GM12878 (cell line): ENCODE measurements around the gene DIDO1. TPM values are rescaled to one million over a fixed set of nuclear protein-coding genes. Genes with fewer than 3 reads are reported as not detected.

Experiments used
- ATAC-seq: fragments of 200-7000 bp; cut with Tn5 transposase; 3 replicates; pipeline ENCODE4 v1.9.1; 2020; ENCODE audit warnings: mild to moderate bottlenecking, moderate library complexity
- BruUV-seq: library from RNA; stranded (reverse); fragments of 400-500 nt; replicated peaks from 2 replicates; lab custom pipeline; 2021; lab: Mats Ljungman, UMichigan
- CTCF ChIA-PET: fragments of 300-600 bp; sonication (Branson Sonifier 250); formaldehyde crosslinking; extraction: SDS; loops from one replicate; lab custom pipeline; 2021; ENCODE audit warnings: inconsistent platforms; lab: Yijun Ruan, JAX
- POLR2A ChIA-PET: fragments of 350-600 bp; formaldehyde crosslinking; extraction: SDS; loops from one replicate; lab custom pipeline; 2021; ENCODE audit warnings: inconsistent platforms; lab: Charles Lee
- RAD21 ChIA-PET: fragments of 300-600 bp; sonication (Branson Sonifier 250); formaldehyde crosslinking; loops from one replicate; lab custom pipeline; 2023; ENCODE audit warnings: antibody characterized with exemption; ENCODE audit not compliant: unreplicated experiment; lab: Charles Lee
- SMC1A ChIA-PET: fragments of 300-600 bp; sonication (Branson Sonifier 250); formaldehyde crosslinking; loops from one replicate; lab custom pipeline; 2023; ENCODE audit not compliant: unreplicated experiment, uncharacterized antibody; lab: Charles Lee
- DNase-seq: peaks from one replicate; pipeline ENCODE4 v3.0.0-alpha.2; 2011; ENCODE audit warnings: low read depth, low spot score
- FAIRE-seq: peaks from 3 replicates; lab custom pipeline; 2011; peaks lifted over from hg19 to GRCh38; lab: Jason Lieb, UNC
- H2AFZ ChIP-seq: 2 replicates; pipeline ENCODE4 v1.6.0; 2011; ENCODE audit warnings: low read depth, low read length, control low read depth; ENCODE audit not compliant: control insufficient read depth
- H3K27ac ChIP-seq: 2 replicates; pipeline ENCODE4 v1.5.1; 2011; ENCODE audit warnings: control low read depth; ENCODE audit not compliant: control insufficient read depth, insufficient read depth
- H3K27me3 ChIP-seq, 2 experiments: replicated peaks in 1 of 2; 2 replicates each; pipeline versions ENCODE4 v1.6.0 to v1.6.1; 2011; ENCODE audit warnings: low read length in 1 of 2; ENCODE audit not compliant: control insufficient read depth in 2 of 2, insufficient read depth in 2 of 2
- H3K36me3 ChIP-seq, 2 experiments: 2 replicates each; pipeline ENCODE4 v1.5.1; 2011; ENCODE audit warnings: low read length in 1 of 2; ENCODE audit not compliant: control insufficient read depth in 2 of 2, insufficient read depth in 2 of 2
- H3K4me1 ChIP-seq: 2 replicates; pipeline ENCODE4 v1.6.1; 2011; ENCODE audit warnings: mild to moderate bottlenecking, low read length, moderate library complexity, mixed read lengths; ENCODE audit not compliant: control insufficient read depth, insufficient read depth
- H3K4me2 ChIP-seq: 2 replicates; pipeline ENCODE4 v1.6.0; 2011; ENCODE audit warnings: control low read depth; ENCODE audit not compliant: control insufficient read depth, insufficient read depth
- H3K4me3 ChIP-seq: fragments of 200-600 bp; sonication (generic); 2 replicates; pipeline ENCODE4 v1.5.1; 2016
- H3K79me2 ChIP-seq: 2 replicates; pipeline ENCODE4 v1.6.0; 2011; ENCODE audit warnings: low read length; ENCODE audit not compliant: control insufficient read depth, insufficient read depth
- H3K9ac ChIP-seq: 2 replicates; pipeline ENCODE4 v1.8.0; 2011; ENCODE audit warnings: low read length, control low read depth, mixed read lengths; ENCODE audit not compliant: control insufficient read depth, insufficient read depth
- H3K9me3 ChIP-seq: replicated peaks from 3 replicates; pipeline ENCODE4 v1.5.1; 2011; ENCODE audit warnings: mild to moderate bottlenecking, low read length; ENCODE audit not compliant: control insufficient read depth, insufficient read depth
- H4K20me1 ChIP-seq: 2 replicates; pipeline ENCODE4 v1.6.0; 2011; ENCODE audit not compliant: control insufficient read depth, insufficient read depth
- BCL3 ChIP-seq: IDR thresholded peaks from 2 replicates; pipeline ENCODE4 v1.6.1; 2011; ENCODE audit warnings: borderline replicate concordance, low read depth, mild to moderate bottlenecking, moderate library complexity, low read length; ENCODE audit not compliant: insufficient read depth, poor library complexity, severe bottlenecking
- HDGF ChIP-seq: fragments of 450-650 bp; IDR thresholded peaks from 2 replicates; pipeline ENCODE4 v1.6.1; 2016; ENCODE audit warnings: antibody characterized with exemption
- POLR2A ChIP-seq: IDR thresholded peaks from 2 replicates; pipeline ENCODE4 v1.6.1; 2011; ENCODE audit warnings: low read depth, mild to moderate bottlenecking, low read length
- RUNX3 ChIP-seq: IDR thresholded peaks from 2 replicates; pipeline ENCODE4 v1.6.1; 2012; ENCODE audit warnings: low read length, inconsistent platforms
- TCF3 ChIP-seq: IDR thresholded peaks from 2 replicates; pipeline ENCODE4 v1.6.1; 2012; ENCODE audit warnings: low read depth, mild to moderate bottlenecking, low read length, borderline replicate concordance; ENCODE audit not compliant: insufficient read depth
- WGBS: methylation state at CpG from one replicate; pipeline ENCODE4 v1.1.6; 2016; ENCODE audit warnings: low lambda C conversion rate; ENCODE audit not compliant: insufficient replicate concordance, insufficient coverage; ENCODE audit errors: missing lambda C conversion rate; 5-methylcytosine and 5-hydroxymethylcytosine counted together
- in situ Hi-C: fragments of 300-500 bp; cut with MboI; formaldehyde crosslinking; loops from 9 replicates; pipeline ENCODE4 v1.14.3; 2018; ENCODE audit warnings: mixed read lengths
- intact Hi-C: fragments of 100-400 bp; cut with micrococcal nuclease; formaldehyde crosslinking; loops from one replicate; pipeline ENCODE4 v1.14.2; 2022; ENCODE audit not compliant: unreplicated experiment
- polyA plus RNA-seq, 11 experiments: library from polyadenylated mRNA; depleted of rRNA in 4 of 11; unstranded in 6 of 11; stranded (reverse) in 5 of 11; fragments of >200 nt; fragmentation: Nextera tagmentation in 4 of 11; fragmentation: Illumina TruSeq in 1 of 11; extraction: Ambion mirVana in 4 of 11; extraction: Trizol in 1 of 11; gene quantifications; 1 replicate in 1 of 11; 2 replicates in 10 of 11; pipeline versions ENCODE4 v1.2.1 to v1.2.3, GENCODE V29; 2011 to 2016; ENCODE audit warnings: inconsistent platforms in 2 of 11, missing spikeins in 2 of 11, low read depth in 1 of 11
- total RNA-seq, 4 experiments: library from RNA; depleted of rRNA in 3 of 4; stranded (reverse); fragments of >200 nt in 3 of 4; fragmentation: Illumina TruSeq in 1 of 4; extraction: Trizol in 1 of 4; gene quantifications; 2 replicates each; pipeline versions ENCODE4 v1.2.1 to v1.2.3, GENCODE V29; 2013 to 2021

Gene DIDO1
- total and polyA plus RNA-seq, 10 of the 15 experiments (the other 5 are each of a cell fraction or from before 2014, with no cell fraction given), result 5.5 to 56.4 (median 38.4) TPM

- H3K79me2 ChIP-seq, result peaks cover 30% of the 10 kb centered on the region
- peaks cover 11 to 26% of the 10 kb centered on the region in 2 experiments; a peak in 3 of 4 replicates for H3K36me3 ChIP-seq
- ATAC-seq (no peak), FAIRE-seq (no peak), DNase-seq (no peak)
- in situ Hi-C loops (no loop called here), intact Hi-C loops (no loop called here)
- TF ChIP-seq HDGF (no peak), TCF3 (0 out of 2 replicates have a peak, but pooled peaks have one; percentile 49), RUNX3 (no peak), BCL3 (peak; percentile 33), POLR2A (peak; percentile 57)
- ChIA-PET CTCF (interaction anchor here (1.1 kb wide), 1 partner anchor 22 kb away, joined by 3 read pairs; no protein-coding TSS in a partner anchor), SMC1A (no interaction called here), RAD21 (no interaction called here), POLR2A (no interaction called here)
- H3K9ac ChIP-seq, result no peak overlapping the region
- H3K27ac ChIP-seq, result no peak overlapping the region
- H3K4me1 ChIP-seq, result peaks cover 12% of the 10 kb centered on the region
- no peak overlapping the region for H3K4me2 ChIP-seq
- no peaks in the 10 kb centered on the region for H3K27me3 ChIP-seq
- no peak overlapping the region for H2AFZ ChIP-seq
- no peak overlapping the region for H3K4me3 ChIP-seq
- BruUV-seq, result no TSS peak
- H4K20me1 ChIP-seq, result no peaks in the 10 kb centered on the region
- 95% methylated on average over 36 of the region's 36 CpGs for WGBS
- no peaks in the 10 kb centered on the region for H3K9me3 ChIP-seq
Observed at GRCh38 chr20:62957136-62958117, 31.1 kb upstream of the DIDO1 start.
